OCI-M1 (cell line): ENCODE data around the gene ITFG1.

Source experiments
- DNase-seq: peaks from one replicate; lab custom pipeline; 2025; lab: John Stamatoyannopoulos, UW

Gene ITFG1

GRCh38 chr16:47323241-47323640, 137.6 kb downstream of the ITFG1 start:
- no peak for DNase-seq

GRCh38 chr16:47320546-47321310, 140.1 kb downstream of the ITFG1 start:
- no peak for DNase-seq

GRCh38 chr16:47317465-47318240, 143.2 kb downstream of the ITFG1 start:
- no peak for DNase-seq

GRCh38 chr16:47316442-47317015, 144.3 kb downstream of the ITFG1 start:
- DNase-seq = no peak

GRCh38 chr16:47311738-47312505, 148.9 kb downstream of the ITFG1 start:
- DNase-seq = no peak

- peak; percentile 12 for DNase-seq
Observed at GRCh38 chr16:47310792-47311211, 150.1 kb downstream of the ITFG1 start.

- no peak for DNase-seq
Observed at GRCh38 chr16:47309581-47310312, 151.1 kb downstream of the ITFG1 start.

GRCh38 chr16:47308601-47309000, 152.3 kb downstream of the ITFG1 start:
- no peak for DNase-seq

GRCh38 chr16:47304563-47304962, 156.3 kb downstream of the ITFG1 start:
- no peak for DNase-seq

GRCh38 chr16:47299587-47299986, 161.3 kb downstream of the ITFG1 start:
- no peak for DNase-seq

- no peak for DNase-seq
Observed at GRCh38 chr16:47284999-47285398, 175.9 kb downstream of the ITFG1 start.

- no peak for DNase-seq
Observed at GRCh38 chr16:47278306-47278970, 182.4 kb downstream of the ITFG1 start.

GRCh38 chr16:47276522-47276921, 184.3 kb downstream of the ITFG1 start:
- no peak for DNase-seq

GRCh38 chr16:47262938-47263337, 197.9 kb downstream of the ITFG1 start:
- no peak for DNase-seq

- no peak for DNase-seq
Observed at GRCh38 chr16:47260503-47260902, 200.4 kb downstream of the ITFG1 start.

- DNase-seq = peak; percentile 38
Observed at GRCh38 chr16:47258874-47259461, 201.9 kb downstream of the ITFG1 start.

- DNase-seq = no peak
Observed at GRCh38 chr16:47254756-47255155, 206.1 kb downstream of the ITFG1 start.

GRCh38 chr16:47250983-47251382, 209.9 kb downstream of the ITFG1 start:
- no peak for DNase-seq

- no peak for DNase-seq
Observed at GRCh38 chr16:47247690-47248089, 213.2 kb downstream of the ITFG1 start.

- DNase-seq = no peak
Observed at GRCh38 chr16:47244206-47244605, 216.7 kb downstream of the ITFG1 start.

GRCh38 chr16:47241061-47241460, 219.8 kb downstream of the ITFG1 start:
- no peak for DNase-seq
